Measurements from ENCODE around the gene SPAST.
"Not testable (repeated sequence)": the region's sequence is repeated elsewhere in the genome, so short reads cannot be mapped to it uniquely, and the experiment has no call there.

GRCh38 chr2:32165027-32165347, 101.6 kb downstream of the SPAST start:
- TF ChIP-seq, protein P1, sequence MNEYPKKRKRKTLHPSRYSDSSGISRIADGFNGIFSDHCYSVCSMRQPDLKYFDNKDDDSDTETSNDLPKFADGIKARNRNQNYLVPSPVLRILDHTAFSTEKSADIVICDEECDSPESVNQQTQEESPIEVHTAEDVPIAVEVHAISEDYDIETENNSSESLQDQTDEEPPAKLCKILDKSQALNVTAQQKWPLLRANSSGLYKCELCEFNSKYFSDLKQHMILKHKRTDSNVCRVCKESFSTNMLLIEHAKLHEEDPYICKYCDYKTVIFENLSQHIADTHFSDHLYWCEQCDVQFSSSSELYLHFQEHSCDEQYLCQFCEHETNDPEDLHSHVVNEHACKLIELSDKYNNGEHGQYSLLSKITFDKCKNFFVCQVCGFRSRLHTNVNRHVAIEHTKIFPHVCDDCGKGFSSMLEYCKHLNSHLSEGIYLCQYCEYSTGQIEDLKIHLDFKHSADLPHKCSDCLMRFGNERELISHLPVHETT (CRISPR knock-in tag; conservative IDR thresholded peaks at IDR 0.05): not testable (repeated sequence)
- TF ChIP-seq ZNF629 (CRISPR knock-in tag; conservative IDR thresholded peaks at IDR 0.05); MAX (IDR thresholded peaks at IDR 0.05); EP300 (IDR thresholded peaks at IDR 0.05; ENCODE audit: low read depth in 2 of 2, low read length in 2 of 2); EP300 (CRISPR knock-in tag; IDR thresholded peaks at IDR 0.05; ENCODE audit: borderline replicate concordance); ETV6 (CRISPR knock-in tag; conservative IDR thresholded peaks at IDR 0.05); PBX3 (CRISPR knock-in tag; IDR thresholded peaks at IDR 0.05; ENCODE audit: borderline replicate concordance); ZNF10 (CRISPR knock-in tag; IDR thresholded peaks at IDR 0.05; ENCODE audit: borderline replicate concordance, low read depth); POLR2A (IDR thresholded peaks at IDR 0.05; ENCODE audit: insufficient read depth in 1 of 2, low read depth in 2 of 2, low read length in 2 of 2); RXRA (CRISPR knock-in tag; IDR thresholded peaks at IDR 0.05): not testable (repeated sequence)
- TF ChIP-seq, protein P2, sequence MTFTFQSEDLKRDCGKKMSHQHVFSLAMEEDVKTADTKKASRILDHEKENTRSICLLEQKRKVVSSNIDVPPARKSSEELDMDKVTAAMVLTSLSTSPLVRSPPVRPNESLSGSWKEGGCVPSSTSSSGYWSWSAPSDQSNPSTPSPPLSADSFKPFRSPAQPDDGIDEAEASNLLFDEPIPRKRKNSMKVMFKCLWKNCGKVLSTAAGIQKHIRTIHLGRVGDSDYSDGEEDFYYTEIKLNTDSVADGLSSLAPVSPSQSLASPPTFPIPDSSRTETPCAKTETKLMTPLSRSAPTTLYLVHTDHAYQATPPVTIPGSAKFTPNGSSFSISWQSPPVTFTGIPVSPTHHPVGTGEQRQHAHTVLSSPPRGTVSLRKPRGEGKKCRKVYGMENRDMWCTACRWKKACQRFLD (CRISPR knock-in tag; IDR thresholded peaks at IDR 0.05; ENCODE audit: borderline replicate concordance): not testable (repeated sequence)

All from HepG2 (cell line).